Esophagus muscularis mucosa (tissue), 4 donors: Measurements from ENCODE around the gene NAIF1. TPM values are rescaled to one million over a fixed set of nuclear protein-coding genes. Genes with fewer than 3 reads are reported as not detected.

ENCODE experiments used
- DNase-seq: peaks from one replicate; pipeline ENCODE4 v3.0.0-alpha.2; 2017; ENCODE audit errors: extremely low spot score
- H3K27ac ChIP-seq, 4 donors: fragments of 200-600 bp; sonication (generic); replicated peaks in 1 of 4; 1 replicate in 3 of 4; 2 replicates in 1 of 4; pipeline ENCODE4 v1.5.1; 2016 to 2019; ENCODE audit warnings: mild to moderate bottlenecking in 1 of 4
- H3K27me3 ChIP-seq, 4 donors: fragments of 200-600 bp; sonication (generic); one replicate each; pipeline versions ENCODE4 v1.5.1 to v1.6.0; 2016 to 2019
- H3K36me3 ChIP-seq, 4 donors: fragments of 200-600 bp; sonication (generic); one replicate each; pipeline ENCODE4 v1.5.1; 2016 to 2019
- H3K4me1 ChIP-seq, 4 donors: fragments of 200-600 bp; sonication (generic); one replicate each; pipeline ENCODE4 v1.5.1; 2016 to 2019
- H3K4me3 ChIP-seq, 4 donors: fragments of 200-600 bp; sonication (generic); 1 replicate in 2 of 4; 2 replicates in 2 of 4; pipeline ENCODE4 v1.5.1; 2016 to 2019; ENCODE audit warnings: mild to moderate bottlenecking in 4 of 4, moderate library complexity in 1 of 4
- H3K9me3 ChIP-seq, 4 donors: fragments of 200-600 bp; sonication (generic); 1 replicate in 3 of 4; 2 replicates in 1 of 4; pipeline ENCODE4 v1.5.1; 2016 to 2019
- EP300 ChIP-seq: sonication (generic); formaldehyde crosslinking; IDR thresholded peaks from one replicate; pipeline ENCODE4 v1.6.1; 2017; ENCODE audit warnings: antibody characterized with exemption
- POLR2A ChIP-seq: fragments of 450-650 bp; IDR thresholded peaks from one replicate; pipeline ENCODE4 v1.6.1; 2017; ENCODE audit warnings: antibody characterized with exemption, moderate library complexity, mild to moderate bottlenecking, low read depth
- POLR2AphosphoS5 ChIP-seq, 2 donors: sonication (generic); formaldehyde crosslinking; IDR thresholded peaks; one replicate each; pipeline ENCODE4 v1.6.1; 2017; ENCODE audit warnings: antibody characterized with exemption in 2 of 2
- WGBS: methylation state at CpG from one replicate; pipeline ENCODE4 v1.1.5; 2018; 5-methylcytosine and 5-hydroxymethylcytosine counted together
- intact Hi-C: fragments of 100-400 bp; cut with DNase I; formaldehyde crosslinking; loops from one replicate; pipeline ENCODE4 v1.15.1; 2023
- total RNA-seq, 4 donors: library from RNA; depleted of rRNA; stranded (reverse); fragments of >200 nt; gene quantifications; one replicate each; pipeline versions ENCODE4 v1.1.0 to v1.2.1, GENCODE V29; 2016
- TF ChIP-seq, protein P1 (sequence below), 3 experiments: fragments of 200-600 bp in 2 of 3; fragments of 450-650 bp in 1 of 3; sonication (generic) in 2 of 3; IDR thresholded peaks; one replicate each; pipeline ENCODE4 v1.5.1; 2017 to 2019; ENCODE audit warnings: antibody characterized with exemption in 3 of 3, mild to moderate bottlenecking in 2 of 3, moderate library complexity in 1 of 3

Gene NAIF1
- total RNA-seq, 4 donors from 2014 or later = 5.4 to 12.0 (median 9.7) TPM

GRCh38 chr9:128015696-128016095 is 51.4 kb downstream of the NAIF1 start:
- Histone ChIP-seq H3K4me3 (no peak overlapping the region), H3K36me3 (no peaks in the 10 kb centered on the region), H3K4me1 (no peaks in the 10 kb centered on the region), H3K9me3 (no peaks in the 10 kb centered on the region), H3K27me3 (no peaks in the 10 kb centered on the region), H3K27ac (no peak overlapping the region)
- TF ChIP-seq POLR2A (no peak), EP300 (no peak), POLR2AphosphoS5 (IDR thresholded peaks at IDR 0.05) (no peak)
- TF ChIP-seq, protein P1, sequence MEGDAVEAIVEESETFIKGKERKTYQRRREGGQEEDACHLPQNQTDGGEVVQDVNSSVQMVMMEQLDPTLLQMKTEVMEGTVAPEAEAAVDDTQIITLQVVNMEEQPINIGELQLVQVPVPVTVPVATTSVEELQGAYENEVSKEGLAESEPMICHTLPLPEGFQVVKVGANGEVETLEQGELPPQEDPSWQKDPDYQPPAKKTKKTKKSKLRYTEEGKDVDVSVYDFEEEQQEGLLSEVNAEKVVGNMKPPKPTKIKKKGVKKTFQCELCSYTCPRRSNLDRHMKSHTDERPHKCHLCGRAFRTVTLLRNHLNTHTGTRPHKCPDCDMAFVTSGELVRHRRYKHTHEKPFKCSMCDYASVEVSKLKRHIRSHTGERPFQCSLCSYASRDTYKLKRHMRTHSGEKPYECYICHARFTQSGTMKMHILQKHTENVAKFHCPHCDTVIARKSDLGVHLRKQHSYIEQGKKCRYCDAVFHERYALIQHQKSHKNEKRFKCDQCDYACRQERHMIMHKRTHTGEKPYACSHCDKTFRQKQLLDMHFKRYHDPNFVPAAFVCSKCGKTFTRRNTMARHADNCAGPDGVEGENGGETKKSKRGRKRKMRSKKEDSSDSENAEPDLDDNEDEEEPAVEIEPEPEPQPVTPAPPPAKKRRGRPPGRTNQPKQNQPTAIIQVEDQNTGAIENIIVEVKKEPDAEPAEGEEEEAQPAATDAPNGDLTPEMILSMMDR (IDR thresholded peaks at IDR 0.05) = no peak
- intact Hi-C loops = no loop called here
- DNase-seq = no peak
- WGBS = 85% methylated on average over 5 of the region's 5 CpGs

Other genes with a start within 250 kb of the NAIF1 start
- 10 to 100 TPM; 36.5 to 91.2 (median 78.3) TPM for gene ENG, start 212.7 kb downstream of the NAIF1 start, total RNA-seq
- gene AK1, start 189.6 kb downstream of the NAIF1 start, total RNA-seq = 10 to 100 TPM; 37.4 to 75.0 (median 56.0) TPM
- gene ST6GALNAC6, start 167.7 kb downstream of the NAIF1 start, total RNA-seq = 100 to 1,000 TPM in 3 of 4 donors, 10 to 100 TPM in 1; 95.9 to 169 (median 125) TPM
- 10 to 100 TPM; 20.3 to 44.8 (median 35.9) TPM for gene ST6GALNAC4, start 150.3 kb downstream of the NAIF1 start, total RNA-seq
- 1 to 10 TPM; 1.3 to 2.8 (median 2.2) TPM for gene PIP5KL1, start 136.5 kb downstream of the NAIF1 start, total RNA-seq
- gene DPM2, start 129.5 kb downstream of the NAIF1 start, total RNA-seq = 10 to 100 TPM in 1 of 4 donors, 1 to 10 TPM in 3; 6.6 to 13.3 (median 8.5) TPM
- gene EEIG1, start 86.3 kb downstream of the NAIF1 start, total RNA-seq = 10 to 100 TPM; 12.4 to 29.5 (median 20.0) TPM
- 100 to 1,000 TPM in 1 of 4 donors, 10 to 100 TPM in 3; 14.5 to 140 (median 21.3) TPM for gene SLC25A25, start 912 bp upstream of the NAIF1 start, total RNA-seq
- 10 to 100 TPM; 58.0 to 72.7 (median 60.5) TPM for gene PTGES2, start 60.4 kb upstream of the NAIF1 start, total RNA-seq
- 1 to 10 TPM in 1 of 4 donors, under 1 TPM in 1, not detected in 2; 0.83 to 6.2 TPM for gene LCN2, start 82.1 kb upstream of the NAIF1 start, total RNA-seq
- 100 to 1,000 TPM; 132 to 213 (median 148) TPM for gene BBLN, start 92.9 kb upstream of the NAIF1 start, total RNA-seq
- gene CIZ1, start 124.3 kb upstream of the NAIF1 start, total RNA-seq = 100 to 1,000 TPM in 1 of 4 donors, 10 to 100 TPM in 3; 57.5 to 110 (median 73.2) TPM
- 10 to 100 TPM; 10.9 to 27.0 (median 16.8) TPM for gene DNM1, start 136.1 kb upstream of the NAIF1 start, total RNA-seq
- gene GOLGA2, start 208.7 kb upstream of the NAIF1 start, total RNA-seq = 100 to 1,000 TPM in 2 of 4 donors, 10 to 100 TPM in 2; 71.1 to 108 (median 101) TPM
- 10 to 100 TPM; 16.2 to 26.6 (median 21.0) TPM for gene SWI5, start 209.0 kb upstream of the NAIF1 start, total RNA-seq